Muscle layer of duodenum (tissue), 2 donors: ENCODE results near the gene PNRC1.
"Not testable (repeated sequence)": the region's sequence is repeated elsewhere in the genome, so short reads cannot be mapped to it uniquely, and the experiment has no call there.

Experiments used
- H3K27ac ChIP-seq: one replicate; pipeline ENCODE4 v1.7.0; 2013; ENCODE audit warnings: mild to moderate bottlenecking, low read length
- H3K27me3 ChIP-seq: one replicate; pipeline ENCODE4 v1.7.0; 2013; ENCODE audit warnings: low read depth, mild to moderate bottlenecking, control low read depth, low read length
- H3K36me3 ChIP-seq, 2 donors: one replicate each; pipeline ENCODE4 v1.7.0; 2013; ENCODE audit warnings: low read length in 2 of 2, control low read depth in 1 of 2, mild to moderate bottlenecking in 1 of 2; ENCODE audit not compliant: insufficient read depth in 2 of 2, control insufficient read depth in 1 of 2
- H3K4me1 ChIP-seq, 2 donors: one replicate each; pipeline ENCODE4 v1.7.0; 2013; ENCODE audit warnings: low read length in 2 of 2, mild to moderate bottlenecking in 2 of 2, control low read depth in 1 of 2, moderate library complexity in 1 of 2; ENCODE audit not compliant: insufficient read depth in 2 of 2, control insufficient read depth in 1 of 2
- H3K4me3 ChIP-seq, 2 donors: one replicate each; pipeline ENCODE4 v1.7.0; 2013; ENCODE audit warnings: low read length in 2 of 2, low read depth in 1 of 2, mild to moderate bottlenecking in 1 of 2
- H3K9me3 ChIP-seq, 2 donors: one replicate each; pipeline ENCODE4 v1.7.0; 2013; ENCODE audit warnings: low read length in 2 of 2, control low read depth in 1 of 2, mild to moderate bottlenecking in 1 of 2; ENCODE audit not compliant: control insufficient read depth in 1 of 2
- donor health status: healthy.

PNRC1 gene

GRCh38 chr6:89080281-89081128, at the start of gene PNRC1:
TSS of gene PNRC1 (plus strand) at chr6:89080751. CDS start at chr6:89080895, 144 bp downstream.
- Histone ChIP-seq H3K27me3 (no peaks in the 10 kb centered on the region), H3K27ac (peak within 1 kb of the TSS; percentile 99), H3K4me3 (peak within 1 kb of the TSS; percentile 93 to 94), H3K9me3 (no peaks in the 10 kb centered on the region), H3K36me3 (peaks cover 17 to 27% of the 10 kb centered on the region in 2 donors), H3K4me1 (peaks cover 5 to 19% of the 10 kb centered on the region in 2 donors)

- no peaks in the 10 kb centered on the region for H3K9me3 ChIP-seq
- H3K36me3 ChIP-seq: peaks cover 0 to 14% of the 10 kb centered on the region in 2 donors
- H3K27me3 ChIP-seq: no peaks in the 10 kb centered on the region
- H3K27ac ChIP-seq: no peak overlapping the region
- peaks cover 7 to 11% of the 10 kb centered on the region in 2 donors for H3K4me1 ChIP-seq
- H3K4me3 ChIP-seq: no peak overlapping the region
Measured at GRCh38 chr6:89032599-89032998, 48.0 kb upstream of the PNRC1 start.

- no peak overlapping the region for H3K4me3 ChIP-seq
- H3K27ac ChIP-seq: no peak overlapping the region
- H3K36me3 ChIP-seq: peaks cover 0 to 14% of the 10 kb centered on the region in 2 donors
- peaks cover 7 to 11% of the 10 kb centered on the region in 2 donors for H3K4me1 ChIP-seq
- H3K27me3 ChIP-seq: no peaks in the 10 kb centered on the region
- H3K9me3 ChIP-seq: no peaks in the 10 kb centered on the region
Measured at GRCh38 chr6:89033461-89033860, 47.1 kb upstream of the PNRC1 start.

GRCh38 chr6:89034116-89034515, 46.4 kb upstream of the PNRC1 start:
- H3K4me3 ChIP-seq, H3K9me3 ChIP-seq, H3K27ac ChIP-seq, H3K27me3 ChIP-seq: not testable (repeated sequence)
- Histone ChIP-seq H3K4me1 (peaks cover 7 to 11% of the 10 kb centered on the region in 2 donors), H3K36me3 (peaks cover 0 to 14% of the 10 kb centered on the region in 2 donors)

GRCh38 chr6:89034586-89035251, 45.8 kb upstream of the PNRC1 start:
- H3K36me3 ChIP-seq: peaks cover 0 to 14% of the 10 kb centered on the region in 2 donors
- peak overlapping the region; percentile 17 to 49 for H3K4me3 ChIP-seq
- H3K27me3 ChIP-seq: no peaks in the 10 kb centered on the region
- H3K27ac ChIP-seq: peak overlapping the region; percentile 82
- H3K4me1 ChIP-seq: peaks cover 7 to 11% of the 10 kb centered on the region in 2 donors
- H3K9me3 ChIP-seq: no peaks in the 10 kb centered on the region

- H3K4me3 ChIP-seq: peak overlapping the region; percentile 17 to 49
- H3K27ac ChIP-seq: peak overlapping the region; percentile 82
- H3K4me1 ChIP-seq: peaks cover 7 to 11% of the 10 kb centered on the region in 2 donors
- peaks cover 0 to 14% of the 10 kb centered on the region in 2 donors for H3K36me3 ChIP-seq
- no peaks in the 10 kb centered on the region for H3K27me3 ChIP-seq
- no peaks in the 10 kb centered on the region for H3K9me3 ChIP-seq
Measured at GRCh38 chr6:89035252-89036101, 45.1 kb upstream of the PNRC1 start.

- Histone ChIP-seq H3K4me1 (peaks cover 7 to 11% of the 10 kb centered on the region in 2 donors), H3K27me3 (no peaks in the 10 kb centered on the region), H3K27ac (peak overlapping the region; percentile 31), H3K9me3 (no peaks in the 10 kb centered on the region), H3K4me3 (no peak overlapping the region), H3K36me3 (peaks cover 0 to 14% of the 10 kb centered on the region in 2 donors)
Measured at GRCh38 chr6:89037141-89037900, 43.2 kb upstream of the PNRC1 start.

- not testable (repeated sequence) for H3K27ac ChIP-seq, H3K9me3 ChIP-seq
Measured at GRCh38 chr6:89037901-89038293, 42.7 kb upstream of the PNRC1 start.

GRCh38 chr6:89042664-89043063, 37.9 kb upstream of the PNRC1 start:
- no peak overlapping the region for H3K4me3 ChIP-seq
- no peaks in the 10 kb centered on the region for H3K27me3 ChIP-seq
- H3K4me1 ChIP-seq: peaks cover 0 to 7% of the 10 kb centered on the region in 2 donors
- no peaks in the 10 kb centered on the region for H3K9me3 ChIP-seq
- H3K27ac ChIP-seq: no peak overlapping the region
- H3K36me3 ChIP-seq: no peaks in the 10 kb centered on the region

More at GRCh38 chr6:89037901-89038293, 42.7 kb upstream of the PNRC1 start:
- Histone ChIP-seq H3K36me3 (peaks cover 0 to 14% of the 10 kb centered on the region in 2 donors), H3K4me1 (peaks cover 7 to 11% of the 10 kb centered on the region in 2 donors)
- H3K27me3 ChIP-seq, H3K4me3 ChIP-seq: not testable (repeated sequence)

- no peak overlapping the region for H3K27ac ChIP-seq
- no peaks in the 10 kb centered on the region for H3K27me3 ChIP-seq
- no peaks in the 10 kb centered on the region for H3K9me3 ChIP-seq
- H3K4me3 ChIP-seq: no peak overlapping the region
- H3K4me1 ChIP-seq: peaks cover 0 to 7% of the 10 kb centered on the region in 2 donors
- H3K36me3 ChIP-seq: no peaks in the 10 kb centered on the region
Measured at GRCh38 chr6:89044328-89045010, 36.1 kb upstream of the PNRC1 start.
